Erythroblast (primary cell): ENCODE data around the gene SLC35F5.

ENCODE experiments used
- GATA1 ChIP-seq: IDR thresholded peaks from 2 replicates; pipeline ENCODE4 v1.6.1; 2011; ENCODE audit warnings: low read depth, mild to moderate bottlenecking, control low read depth, low read length, moderate library complexity
- POLR2A ChIP-seq: IDR thresholded peaks from 2 replicates; pipeline ENCODE4 v1.6.1; 2011; ENCODE audit warnings: mild to moderate bottlenecking, low read length

GRCh38 chr2:113767811-113768460 is 11.5 kb upstream of the SLC35F5 start:
- TF ChIP-seq POLR2A, result no peak
- TF ChIP-seq GATA1, result no peak
